Activated CD4-positive, alpha-beta T cell treated with anti-CD3 and anti-CD28 coated beads, Interleukin-2, amount 50 U/mL, for 4 hours (primary cell): ENCODE data around the gene SUN2.
"Not testable (repeated sequence)": the region's sequence is repeated elsewhere in the genome, so short reads cannot be mapped to it uniquely, and the experiment has no call there.

Source experiments
- DNase-seq, 2 experiments: peaks; one replicate each; pipeline ENCODE4 v3.0.0-alpha.2; 2020

Gene SUN2, protein sequence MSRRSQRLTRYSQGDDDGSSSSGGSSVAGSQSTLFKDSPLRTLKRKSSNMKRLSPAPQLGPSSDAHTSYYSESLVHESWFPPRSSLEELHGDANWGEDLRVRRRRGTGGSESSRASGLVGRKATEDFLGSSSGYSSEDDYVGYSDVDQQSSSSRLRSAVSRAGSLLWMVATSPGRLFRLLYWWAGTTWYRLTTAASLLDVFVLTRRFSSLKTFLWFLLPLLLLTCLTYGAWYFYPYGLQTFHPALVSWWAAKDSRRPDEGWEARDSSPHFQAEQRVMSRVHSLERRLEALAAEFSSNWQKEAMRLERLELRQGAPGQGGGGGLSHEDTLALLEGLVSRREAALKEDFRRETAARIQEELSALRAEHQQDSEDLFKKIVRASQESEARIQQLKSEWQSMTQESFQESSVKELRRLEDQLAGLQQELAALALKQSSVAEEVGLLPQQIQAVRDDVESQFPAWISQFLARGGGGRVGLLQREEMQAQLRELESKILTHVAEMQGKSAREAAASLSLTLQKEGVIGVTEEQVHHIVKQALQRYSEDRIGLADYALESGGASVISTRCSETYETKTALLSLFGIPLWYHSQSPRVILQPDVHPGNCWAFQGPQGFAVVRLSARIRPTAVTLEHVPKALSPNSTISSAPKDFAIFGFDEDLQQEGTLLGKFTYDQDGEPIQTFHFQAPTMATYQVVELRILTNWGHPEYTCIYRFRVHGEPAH

DNA sequence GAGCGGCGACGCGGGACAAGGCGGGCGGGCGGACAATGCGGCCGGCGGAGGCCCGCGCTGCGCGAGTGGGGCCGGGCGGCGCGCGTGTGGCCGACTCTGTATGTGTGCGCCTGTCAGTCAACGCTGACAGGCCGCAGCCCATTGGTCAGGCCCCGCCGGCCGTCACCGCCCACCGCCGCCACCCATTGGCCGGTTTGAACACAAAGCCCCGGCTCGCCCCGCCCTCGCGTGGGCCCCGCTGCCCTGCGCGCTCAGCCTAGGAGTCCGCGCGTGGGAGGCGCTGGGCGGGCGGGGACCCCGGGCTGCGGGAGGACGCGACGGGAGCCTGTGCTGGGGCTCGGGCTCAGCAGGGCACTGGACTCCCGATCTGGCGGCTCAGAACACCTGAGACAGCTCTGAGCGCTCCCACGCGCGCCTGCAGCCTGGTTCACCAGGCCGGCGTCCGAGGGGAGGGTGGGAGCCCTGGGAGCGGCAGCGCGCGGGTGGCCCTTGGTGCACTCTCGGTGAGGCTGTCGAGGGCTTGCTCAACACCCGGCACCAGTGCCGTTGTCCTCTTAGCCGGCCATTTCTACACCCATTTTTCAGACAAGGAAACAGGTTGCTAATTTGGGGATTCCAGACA, at the start of gene SUN2:
Gene SUN2 (minus strand): TSS at position 88 of the 622 bp plus-strand sequence. CDS start 3,370 bp downstream, outside the sequence.
- peak; percentile 94 to 95 for DNase-seq

DNA sequence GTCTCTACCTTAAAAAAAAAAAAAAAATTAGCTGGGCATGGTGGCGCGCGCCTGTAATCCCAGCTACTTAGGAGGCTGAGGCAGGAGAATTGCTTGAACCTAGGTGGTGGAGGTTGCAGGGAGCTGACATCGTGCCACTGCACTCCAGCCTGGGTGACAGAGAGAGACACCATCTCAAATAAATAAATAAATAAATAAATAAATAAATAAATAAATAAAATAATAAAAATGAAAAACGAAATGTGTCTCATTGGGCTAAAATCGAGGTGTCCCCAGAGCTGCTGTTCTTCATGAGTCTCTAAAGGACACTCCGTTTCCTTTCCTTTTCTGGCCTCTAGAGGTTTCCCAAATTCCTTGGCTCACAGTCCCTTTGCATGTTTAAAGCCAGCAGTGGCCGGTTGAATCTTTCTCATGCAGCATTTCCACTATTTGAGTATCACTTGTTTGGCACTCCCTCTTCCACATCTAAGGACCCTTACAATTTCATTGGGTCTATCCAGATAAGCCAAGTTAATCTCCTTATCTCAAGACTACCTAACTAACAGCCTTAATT, 49.3 kb upstream of the SUN2 start:
- DNase-seq = not testable (repeated sequence)

DNA sequence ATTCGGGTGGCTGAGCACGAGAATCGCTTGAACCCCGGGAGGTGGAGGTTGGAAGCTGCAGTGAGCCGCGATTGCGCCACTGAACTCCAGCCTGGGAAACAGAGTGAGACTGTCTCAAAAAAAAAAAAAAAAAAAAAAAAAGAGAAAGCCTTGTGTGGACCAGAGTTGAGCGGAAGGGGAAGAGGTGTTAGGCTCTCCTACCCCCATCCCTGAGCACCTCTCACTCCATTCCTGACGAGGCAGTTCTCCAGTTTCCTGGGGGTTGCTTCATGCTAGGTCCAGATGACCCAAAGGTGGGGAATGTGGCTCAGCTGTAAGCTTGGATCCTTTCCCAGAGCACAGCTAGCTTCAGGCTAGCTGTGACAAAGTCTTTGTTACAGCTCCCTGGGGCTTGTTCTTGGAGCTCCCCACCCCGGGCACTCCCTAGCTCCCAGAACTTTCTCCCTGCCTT, 46.9 kb upstream of the SUN2 start:
- DNase-seq = no peak

DNA sequence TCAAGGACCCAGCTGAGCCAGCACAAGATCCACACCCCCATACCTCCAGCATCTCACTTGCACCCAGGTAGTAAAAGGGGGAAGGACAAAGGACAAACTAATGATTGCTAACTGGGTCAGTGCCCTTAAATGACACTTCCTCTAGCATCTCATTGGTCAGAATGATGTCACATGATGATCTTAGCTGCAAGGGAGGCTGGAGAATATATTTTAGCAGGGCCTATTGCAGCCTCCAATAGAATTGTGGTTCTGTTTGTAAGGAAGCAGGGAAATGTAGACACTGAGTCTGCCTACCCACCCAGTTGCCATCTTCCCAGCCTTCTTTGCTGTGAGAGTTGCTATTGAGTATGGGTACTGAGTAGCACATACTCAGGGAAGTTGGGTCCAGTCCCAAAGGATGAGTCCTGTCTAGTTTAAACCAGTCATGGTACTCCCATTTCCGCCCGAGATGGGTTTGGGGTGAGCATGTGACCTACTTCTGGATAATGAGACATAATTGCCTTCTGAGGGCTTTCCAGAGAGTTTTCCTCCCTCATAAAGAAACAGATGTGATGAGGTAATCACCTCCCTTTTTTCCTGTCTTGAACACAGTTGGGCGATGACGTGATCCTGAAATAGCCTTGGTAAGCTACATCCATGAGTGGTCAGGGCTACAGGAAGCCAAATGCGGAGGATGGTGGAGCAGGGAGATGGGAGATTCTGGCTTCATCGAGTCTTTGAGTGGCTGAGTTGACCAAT, 43.6 kb upstream of the SUN2 start:
- no peak for DNase-seq

DNA sequence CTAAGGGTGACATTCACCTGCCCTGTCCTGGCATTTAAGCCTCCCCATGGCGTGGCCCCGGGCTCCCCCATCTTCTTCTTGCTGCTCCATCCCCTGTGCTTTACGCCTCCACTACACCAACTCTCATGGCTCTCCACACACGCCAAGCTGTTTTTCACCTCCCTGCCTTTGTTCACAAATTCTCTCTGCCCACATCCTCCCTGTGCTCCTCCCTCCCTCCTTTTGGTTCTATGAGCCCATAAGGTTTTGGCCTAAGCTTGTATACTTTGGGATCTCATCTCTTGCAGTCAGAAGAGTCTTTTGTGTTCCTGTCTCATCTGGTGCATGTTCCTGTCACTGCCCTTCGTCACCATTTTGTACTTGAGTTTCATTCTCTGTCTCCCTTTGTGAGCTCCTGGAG, 42.7 kb upstream of the SUN2 start:
- no peak for DNase-seq

DNA sequence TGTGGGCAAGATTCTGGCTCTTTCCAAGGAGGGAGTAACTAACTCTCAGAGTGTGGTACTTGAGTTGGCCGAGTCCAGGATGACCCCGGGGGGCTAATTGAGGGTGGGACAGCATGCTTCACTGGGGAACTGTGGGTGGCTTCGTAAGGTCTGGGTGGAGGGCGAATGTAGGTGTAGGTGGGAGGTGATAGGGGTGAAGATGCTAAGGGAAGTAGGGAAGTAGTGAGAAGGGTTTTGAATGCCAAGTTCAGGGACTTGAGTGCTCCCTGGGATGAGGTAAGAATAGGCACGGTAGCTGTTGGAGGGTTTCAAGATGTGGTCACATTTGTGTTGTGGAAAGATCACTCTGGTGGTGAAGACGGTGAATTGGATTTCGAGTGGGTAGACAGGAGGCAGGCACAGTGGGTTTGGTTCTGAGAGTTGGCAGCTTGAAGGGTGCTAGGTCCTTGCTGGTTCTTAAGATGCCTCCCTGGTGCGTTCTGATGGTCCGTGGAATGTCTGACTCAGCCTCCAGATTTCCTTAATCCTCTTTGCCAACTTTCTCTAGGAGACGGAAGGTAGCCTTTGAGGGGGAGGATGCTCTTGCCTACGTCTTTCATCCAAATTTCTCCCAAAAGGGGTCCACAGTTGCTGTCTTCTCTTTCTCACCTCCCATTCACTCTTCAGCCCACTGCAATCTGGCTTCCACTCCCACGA, 40.6 kb upstream of the SUN2 start:
- no peak for DNase-seq

DNA sequence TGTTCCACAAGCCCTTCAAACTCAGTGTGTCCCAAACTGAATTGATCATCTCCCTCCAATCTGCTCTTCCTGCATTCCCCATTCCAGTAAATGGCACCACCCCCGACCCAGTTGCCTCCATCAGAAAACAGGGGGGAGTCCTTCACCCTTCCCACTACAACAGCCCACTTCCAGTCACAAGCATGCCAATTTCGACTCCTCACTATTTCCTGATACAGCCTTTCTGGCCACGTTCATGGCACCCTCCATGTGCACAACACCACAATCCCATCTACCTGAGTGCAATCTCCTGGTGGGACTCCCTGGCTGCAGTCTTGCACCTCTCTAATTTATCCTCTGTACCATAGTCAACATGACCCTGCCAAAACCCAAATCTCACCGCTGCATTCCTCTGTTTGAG, 39.8 kb upstream of the SUN2 start:
- DNase-seq = no peak

DNA sequence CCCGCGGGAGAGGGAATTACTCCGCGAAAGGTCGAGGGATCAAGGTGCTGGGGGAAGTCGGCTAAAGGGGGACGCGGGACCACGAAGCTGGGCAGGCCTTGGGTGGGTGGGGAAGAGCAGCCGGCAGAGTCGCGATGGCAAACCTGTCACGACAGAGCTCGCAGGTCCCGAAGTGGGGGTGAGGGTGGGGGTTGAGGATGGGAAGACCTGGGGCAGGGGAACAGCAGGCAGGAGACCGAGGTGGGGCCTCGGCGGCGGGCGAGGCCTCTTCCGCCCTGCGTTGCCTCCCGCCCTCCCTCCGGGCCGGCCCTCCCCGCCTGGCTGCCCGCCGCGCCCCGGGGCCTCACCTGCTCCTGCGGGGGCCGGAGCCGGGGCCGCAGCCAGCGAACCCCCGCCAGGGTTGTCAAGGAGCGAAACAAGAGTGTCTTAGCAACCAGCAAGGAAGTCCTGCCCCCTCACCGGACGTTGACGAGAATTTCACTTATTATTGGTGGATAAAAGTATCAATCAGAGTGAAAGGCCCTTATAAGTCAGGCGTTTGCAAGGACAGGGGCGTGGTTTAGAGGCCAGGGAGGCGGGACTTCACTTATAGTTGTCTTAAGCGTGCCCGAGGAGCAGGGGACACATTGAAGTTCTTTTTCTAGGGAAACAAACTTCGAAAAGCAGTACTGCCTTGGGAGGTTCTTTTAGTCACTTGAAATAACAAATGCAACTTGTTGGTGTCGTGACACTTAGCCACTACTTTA, 38.1 kb upstream of the SUN2 start, which contains the start of gene DNAL4:
Gene DNAL4 (minus strand): TSS at position 423 of the 746 bp plus-strand sequence. CDS start 11,412 bp downstream, outside the sequence.
- DNase-seq = peak; percentile 89 to 90

DNA sequence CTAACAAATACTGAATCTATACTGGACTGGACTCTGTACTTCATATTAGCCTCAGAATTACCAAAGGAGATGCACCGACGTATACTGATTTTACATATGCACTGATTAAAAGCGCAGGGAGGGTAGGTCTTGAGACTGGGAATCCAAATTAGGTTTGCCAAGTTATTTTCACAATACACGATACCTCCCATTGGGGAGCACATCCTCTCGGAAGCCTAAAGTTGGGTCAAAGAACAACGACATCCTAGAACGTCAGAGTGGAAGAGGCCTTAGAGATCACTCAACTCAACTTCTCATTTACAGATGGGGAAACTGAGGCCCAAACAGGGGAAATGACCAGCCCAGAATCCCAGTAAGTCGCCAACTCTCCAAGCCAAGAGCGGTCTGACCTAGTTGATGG, 37.5 kb upstream of the SUN2 start:
- DNase-seq = no peak

DNA sequence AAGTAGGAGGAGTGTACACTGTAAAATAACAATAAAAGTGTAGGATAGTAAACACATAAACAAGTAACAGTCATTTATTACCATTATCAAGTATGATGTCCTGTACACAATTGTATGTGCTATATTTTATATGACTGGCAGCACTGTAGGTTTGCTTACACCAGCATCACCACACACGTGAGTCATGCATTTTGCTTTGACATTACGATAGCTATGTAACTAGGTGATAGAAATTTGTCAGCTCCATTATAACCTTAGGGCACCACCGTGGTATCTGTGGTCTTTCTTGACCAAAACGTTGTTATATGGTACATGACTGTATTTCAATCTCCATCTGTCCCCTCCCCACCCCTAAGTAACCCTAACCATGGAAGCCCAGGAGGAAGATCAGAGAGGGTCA, 37.0 kb upstream of the SUN2 start:
- no peak for DNase-seq

DNA sequence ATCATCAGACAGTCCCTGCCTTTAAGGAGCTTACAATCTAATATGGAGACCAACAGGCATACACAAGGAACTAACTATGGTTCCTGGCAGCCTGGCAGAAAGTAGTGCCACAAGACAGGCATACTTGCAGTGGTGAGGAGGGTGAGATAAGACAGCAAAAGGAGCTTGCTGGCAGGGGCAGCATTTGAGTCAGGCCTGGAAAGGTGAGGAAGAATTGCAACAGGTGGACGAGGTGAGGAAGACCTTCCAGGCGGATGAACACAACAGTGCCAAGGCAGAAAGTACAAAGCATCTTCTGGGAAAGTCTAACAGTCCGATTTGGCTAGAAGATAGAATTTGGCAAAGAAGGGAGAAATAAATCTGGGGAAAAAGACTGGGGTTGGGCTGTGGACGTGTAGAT, 33.8 kb upstream of the SUN2 start:
- no peak for DNase-seq

DNA sequence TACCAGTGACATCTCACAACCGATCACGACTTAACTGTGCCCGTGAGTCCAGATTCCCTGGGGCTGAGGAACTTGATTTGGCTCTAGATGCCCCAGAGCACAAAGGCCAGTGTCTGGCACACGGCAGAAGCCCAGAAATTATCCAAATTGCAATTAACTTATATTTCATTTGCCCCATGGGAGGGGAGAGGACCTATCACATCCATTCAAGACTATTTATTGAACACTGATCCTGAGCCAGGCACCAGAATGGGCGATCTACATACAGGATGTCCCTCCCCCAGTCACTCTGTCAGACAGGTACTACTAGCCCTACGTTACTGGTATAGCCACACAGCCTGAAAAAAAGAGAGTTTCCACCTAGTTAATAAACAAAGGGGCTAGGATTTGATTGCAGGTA, 33.0 kb upstream of the SUN2 start:
- DNase-seq = no peak

DNA sequence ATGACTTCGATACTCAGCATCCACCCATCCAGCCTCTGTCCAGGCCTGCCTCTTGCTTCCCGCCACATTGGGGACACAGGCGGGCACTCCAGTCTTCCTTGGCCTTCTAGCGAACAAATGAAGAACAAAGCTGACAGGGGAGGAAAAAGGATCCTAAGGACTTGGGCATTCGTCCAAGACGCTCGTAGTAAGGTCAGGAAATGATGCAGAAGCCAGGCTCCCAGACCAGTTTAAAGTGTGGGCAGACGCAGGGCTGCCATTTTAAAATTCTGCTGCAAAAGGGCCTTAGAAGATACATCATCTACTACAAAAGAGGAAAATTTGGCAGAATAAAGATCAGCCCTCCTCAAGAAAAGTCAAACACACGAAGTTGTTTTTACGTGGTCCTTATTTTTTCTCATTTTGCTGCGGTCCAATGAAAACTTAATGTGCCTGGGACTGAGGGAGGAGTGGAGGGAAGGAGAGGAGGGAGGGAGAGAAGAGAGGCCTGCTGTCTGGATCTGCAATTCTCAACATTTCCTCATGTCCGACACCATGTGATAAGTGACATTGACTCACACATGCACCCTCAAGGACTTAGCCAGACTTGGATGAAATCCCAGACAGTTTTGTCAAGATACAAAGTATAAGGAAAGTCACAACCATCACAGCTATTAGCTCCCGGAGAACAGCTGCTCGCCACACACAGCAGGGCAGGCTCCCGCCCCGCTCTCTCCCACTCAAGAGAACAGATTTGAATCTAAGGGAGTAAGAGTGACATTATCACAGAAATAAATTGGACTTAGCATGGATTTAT, 32.4 kb upstream of the SUN2 start:
- DNase-seq = no peak

DNA sequence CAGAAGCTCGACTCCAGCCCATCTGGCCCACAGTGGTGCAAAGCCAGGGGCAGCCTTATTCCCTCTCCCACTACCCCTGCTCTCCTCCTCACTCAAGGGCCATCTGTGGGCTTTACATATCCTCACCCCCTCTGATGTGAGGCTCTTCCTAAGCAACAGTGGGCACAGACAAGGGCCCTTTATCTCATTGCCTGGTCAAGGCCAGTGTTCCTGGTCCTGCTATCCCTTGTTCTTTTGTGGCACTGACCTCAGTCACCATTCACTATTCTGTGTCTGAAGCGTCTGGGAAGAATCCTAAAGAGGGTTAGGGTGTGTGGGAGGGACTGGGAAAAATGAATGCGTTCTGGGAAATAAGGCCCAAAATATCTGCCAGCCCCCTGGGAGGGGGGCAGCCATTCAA, 30.8 kb upstream of the SUN2 start:
- DNase-seq = no peak

DNA sequence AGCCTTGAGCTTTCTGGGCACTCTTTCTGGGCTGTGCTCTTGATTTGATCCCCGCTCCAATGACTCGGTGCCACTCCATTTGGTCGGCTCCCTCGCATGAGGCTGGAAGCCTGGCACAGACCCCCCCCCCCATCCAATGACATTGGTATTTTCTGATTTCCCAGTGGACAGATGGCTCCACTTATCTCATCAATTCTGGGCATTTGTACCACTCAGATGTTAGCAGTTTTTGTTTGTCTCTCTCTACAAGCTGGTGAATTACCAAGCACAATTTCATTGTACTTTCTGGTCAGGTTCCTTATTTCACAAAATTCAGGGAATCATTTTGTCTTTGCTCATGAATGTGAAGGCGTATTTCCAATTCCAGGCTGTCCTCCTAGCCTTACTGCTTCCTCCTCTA, 29.1 kb upstream of the SUN2 start:
- no peak for DNase-seq

DNA sequence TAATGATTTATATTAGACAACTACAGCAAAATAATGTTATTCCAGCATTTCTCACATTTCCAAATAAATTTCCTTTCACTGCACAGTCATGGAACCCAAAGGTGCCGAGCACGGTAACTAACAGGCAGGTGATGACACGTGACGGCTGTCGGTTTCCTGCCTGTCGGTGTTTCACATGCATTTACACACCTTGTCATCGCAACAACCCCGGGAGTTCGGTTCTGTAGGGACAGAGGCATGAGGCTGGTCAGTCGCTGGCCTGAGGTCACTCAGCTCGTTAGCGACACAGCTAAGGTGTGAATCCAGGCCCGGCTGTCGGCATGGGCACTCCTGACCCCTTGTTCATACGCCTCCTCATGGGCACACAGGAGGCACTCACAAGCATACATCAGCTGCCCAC, 28.2 kb upstream of the SUN2 start:
- no peak for DNase-seq

DNA sequence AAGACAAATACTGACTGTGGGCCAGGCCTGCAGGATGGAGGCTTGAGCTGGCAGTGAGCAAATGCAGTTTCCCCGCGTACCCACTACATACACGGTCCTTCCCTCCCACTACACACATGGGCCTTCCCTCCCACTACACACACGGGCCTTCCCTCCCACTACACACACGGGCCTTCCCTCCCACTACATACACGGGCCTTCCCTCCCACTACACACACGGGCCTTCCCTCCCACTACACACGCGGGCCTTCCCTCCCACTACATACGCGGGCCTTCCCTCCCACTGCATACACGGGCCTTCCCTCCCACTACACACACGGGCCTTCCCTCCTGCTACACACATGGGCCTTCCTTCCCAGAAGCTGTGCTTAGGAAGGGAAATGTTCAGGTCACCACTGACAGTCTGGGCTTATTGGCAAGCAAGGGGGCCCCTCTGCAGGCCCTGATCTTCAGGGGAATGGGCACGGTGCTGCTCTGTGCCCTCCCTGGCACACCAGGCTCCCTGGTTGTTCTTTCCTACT, 27.4 kb upstream of the SUN2 start:
- no peak for DNase-seq

DNA sequence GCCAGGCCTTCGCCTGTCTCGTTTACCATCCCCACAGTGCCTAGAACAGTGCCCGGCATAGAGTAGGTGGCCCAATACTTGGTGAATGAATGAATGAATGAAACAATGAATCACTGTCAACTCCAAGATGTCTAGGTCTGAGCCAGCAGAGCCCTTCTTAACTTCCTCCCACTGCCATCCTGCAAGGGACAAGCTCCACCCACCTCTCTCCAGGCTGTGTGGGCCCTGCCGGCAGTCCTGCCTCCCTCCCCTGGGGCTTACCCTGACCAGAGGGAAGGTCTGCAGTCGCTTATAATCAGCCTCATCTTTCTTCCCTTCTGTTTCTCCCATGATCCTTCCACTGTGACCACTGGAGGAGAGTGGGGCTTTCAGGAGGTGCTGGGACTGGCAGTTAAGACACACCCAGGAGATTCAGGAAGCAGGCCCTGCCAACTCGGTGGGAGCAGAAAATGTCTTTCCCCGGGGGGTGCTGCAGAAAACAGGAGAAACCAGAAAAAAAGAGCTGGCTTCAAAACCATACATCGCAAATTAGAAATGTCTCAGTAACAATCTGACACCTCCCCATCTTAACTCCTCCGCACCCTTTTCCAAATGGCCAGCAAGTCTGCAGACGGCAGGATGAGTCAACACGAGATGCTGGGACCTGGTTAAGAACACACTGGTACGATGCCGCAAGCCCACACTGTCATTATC, 26.8 kb upstream of the SUN2 start:
- DNase-seq = no peak

DNA sequence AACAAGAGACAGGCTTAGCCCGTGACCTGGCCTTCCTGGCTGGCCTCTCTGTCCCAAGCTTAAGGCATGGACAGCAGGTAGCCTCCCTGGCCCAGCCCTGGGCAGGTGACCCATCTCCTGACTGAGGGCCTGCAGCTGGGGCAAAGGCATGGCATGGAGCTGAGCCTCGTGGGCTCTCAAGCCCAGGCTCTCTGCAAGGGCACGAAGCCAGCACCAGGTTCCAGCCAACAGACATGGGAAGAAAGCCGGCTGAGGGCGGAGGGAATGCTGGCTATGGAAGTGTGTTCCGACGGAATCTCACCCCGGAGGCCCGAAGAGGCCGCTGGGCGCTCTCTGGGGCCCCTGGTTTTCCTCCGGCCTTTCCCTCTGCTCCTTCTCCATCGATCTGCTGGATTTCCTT, 25.2 kb upstream of the SUN2 start:
- DNase-seq = no peak
